CD4-positive, CD25-positive, alpha-beta regulatory T cell (primary cell): ENCODE results near the gene BTRC. TPM values are rescaled to one million over a fixed set of nuclear protein-coding genes. Genes with fewer than 3 reads are reported as not detected.

Experiments used
- ATAC-seq, 2 donors: fragments of 150-1000 bp; cut with Tn5 transposase; one replicate each; pipeline ENCODE4 v1.10.0; 2021; ENCODE audit warnings: low read depth in 2 of 2, moderate number of reproducible peaks in 2 of 2, moderate library complexity in 1 of 2
- DNase-seq, 3 donors: peaks; one replicate each; pipeline versions ENCODE4 v3.0.0 to v3.0.0-alpha.2; 2012 to 2022; ENCODE audit warnings: mixed read lengths in 1 of 3
- H3K27ac ChIP-seq: one replicate; pipeline ENCODE4 v1.7.0; 2013; ENCODE audit warnings: mild to moderate bottlenecking, low read length; ENCODE audit not compliant: insufficient read depth, poor library complexity, severe bottlenecking
- H3K27me3 ChIP-seq: one replicate; pipeline ENCODE4 v1.7.0; 2013; ENCODE audit warnings: low read length; ENCODE audit not compliant: control insufficient read depth, insufficient read depth
- H3K36me3 ChIP-seq: one replicate; pipeline ENCODE4 v1.7.0; 2013; ENCODE audit warnings: mild to moderate bottlenecking, low read length, moderate library complexity; ENCODE audit not compliant: control insufficient read depth, insufficient read depth
- H3K4me1 ChIP-seq: 2 replicates; pipeline ENCODE4 v1.7.0; 2013; ENCODE audit warnings: mild to moderate bottlenecking, low read length; ENCODE audit not compliant: insufficient read depth, control insufficient read depth, poor library complexity, severe bottlenecking
- H3K4me3 ChIP-seq: one replicate; pipeline ENCODE4 v1.7.0; 2013; ENCODE audit warnings: low read depth, mild to moderate bottlenecking, low read length, moderate library complexity
- H3K9me3 ChIP-seq, 2 experiments: 1 replicate in 1 of 2; 2 replicates in 1 of 2; pipeline ENCODE4 v1.7.0; 2013; ENCODE audit warnings: low read length in 2 of 2, mild to moderate bottlenecking in 1 of 2, moderate library complexity in 1 of 2; ENCODE audit not compliant: control insufficient read depth in 2 of 2
- H3K27ac Mint-ChIP-seq, 3 donors: one replicate each; pipeline ENCODE4 v1.8.0; 2020 to 2022; ENCODE audit warnings: mild to moderate bottlenecking in 3 of 3, mixed read lengths in 3 of 3, moderate library complexity in 2 of 3
- H3K27me3 Mint-ChIP-seq: one replicate; pipeline ENCODE4 v1.8.0; 2022; ENCODE audit warnings: mild to moderate bottlenecking, mixed read lengths
- H3K36me3 Mint-ChIP-seq: one replicate; pipeline ENCODE4 v1.8.0; 2020; ENCODE audit warnings: mixed read lengths
- H3K4me1 Mint-ChIP-seq, 4 donors: one replicate each; pipeline ENCODE4 v1.8.0; 2020 to 2022; ENCODE audit warnings: mixed read lengths in 4 of 4, mild to moderate bottlenecking in 1 of 4
- H3K4me3 Mint-ChIP-seq, 4 donors: one replicate each; pipeline ENCODE4 v1.8.0; 2020 to 2022; ENCODE audit warnings: mild to moderate bottlenecking in 4 of 4, mixed read lengths in 4 of 4, moderate library complexity in 3 of 4
- H3K9me3 Mint-ChIP-seq, 7 donors: one replicate each; pipeline ENCODE4 v1.8.0; 2020 to 2022; ENCODE audit warnings: mixed read lengths in 7 of 7, mild to moderate bottlenecking in 3 of 7, moderate library complexity in 2 of 7
- polyA plus RNA-seq, 4 donors: library from polyadenylated mRNA; unstranded; fragments of 300-500 nt; fragmentation: Illumina TruSeq; gene quantifications; one replicate each; pipeline ENCODE4 v1.2.3, GENCODE V29; 2021
- total RNA-seq: library from RNA; stranded (reverse); gene quantifications from one replicate; pipeline ENCODE4 v1.2.3, GENCODE V29; 2022

The BTRC gene
- total and polyA plus RNA-seq, 5 donors from 2014 or later = 6.1 to 17.8 (median 8.9) TPM

- Histone ChIP-seq H3K27me3 (no peaks in the 10 kb centered on the region), H3K36me3 (no peaks in the 10 kb centered on the region), H3K9me3 (no peaks in the 10 kb centered on the region), H3K27ac (no peak overlapping the region), H3K4me3 (no peak overlapping the region), H3K4me1 (no peaks in the 10 kb centered on the region)
- ATAC-seq (no peak), DNase-seq (no peak)
- no peak overlapping the region for H3K27ac Mint-ChIP-seq
- no peaks in the 10 kb centered on the region for H3K27me3 Mint-ChIP-seq
- H3K4me3 Mint-ChIP-seq = no peak overlapping the region
- H3K9me3 Mint-ChIP-seq = no peaks in the 10 kb centered on the region
- H3K36me3 Mint-ChIP-seq = no peaks in the 10 kb centered on the region
- H3K4me1 Mint-ChIP-seq = peaks cover 0 to 6% (median 2%) of the 10 kb centered on the region in 4 donors
Observed at GRCh38 chr10:101504438-101504837, 150.5 kb downstream of the BTRC start.

DNA sequence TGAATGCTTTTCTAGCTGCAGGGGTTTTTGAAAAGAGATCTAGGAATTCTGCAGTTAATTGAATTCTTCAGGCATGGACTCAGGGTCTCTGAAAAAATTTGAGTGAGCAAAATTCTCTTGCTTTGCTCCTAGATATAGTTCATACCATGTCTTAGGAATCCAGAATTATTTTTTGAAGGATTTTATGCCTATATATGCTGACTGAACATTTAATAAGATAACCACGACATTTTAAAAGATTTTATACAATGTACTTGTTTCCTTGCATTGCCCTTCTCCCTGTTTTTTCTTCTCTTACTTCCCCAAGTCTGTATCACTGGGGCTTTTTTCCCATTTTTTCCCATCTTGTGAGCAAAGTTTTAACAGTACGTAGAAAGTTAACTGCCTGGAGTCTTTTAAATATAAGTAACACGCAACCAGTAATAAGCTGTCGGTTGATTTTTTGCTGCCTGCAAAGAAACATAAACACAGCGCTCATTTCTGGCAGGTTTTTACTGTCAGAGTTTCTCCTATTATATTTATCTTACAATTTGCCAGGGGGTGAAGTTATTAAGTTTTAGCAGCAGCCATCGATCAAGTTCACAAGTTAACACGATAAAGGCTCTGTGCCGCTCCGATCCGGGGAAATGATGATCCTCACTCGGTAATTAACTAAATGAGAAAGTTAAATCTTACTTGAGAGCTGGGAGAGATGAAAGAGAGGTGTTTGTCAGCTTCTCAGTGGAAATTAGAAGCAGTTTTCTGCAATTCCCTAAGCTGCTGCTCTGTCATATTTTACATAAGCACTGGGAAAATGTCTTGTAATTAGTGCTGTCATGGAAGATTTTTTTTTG is 153.1 kb downstream of the BTRC start:
- Histone ChIP-seq H3K27me3 (no peaks in the 10 kb centered on the region), H3K27ac (no peak overlapping the region), H3K36me3 (no peaks in the 10 kb centered on the region), H3K4me3 (no peak overlapping the region), H3K4me1 (no peaks in the 10 kb centered on the region), H3K9me3 (no peaks in the 10 kb centered on the region)
- H3K27me3 Mint-ChIP-seq = no peaks in the 10 kb centered on the region
- no peak for ATAC-seq
- DNase-seq = no peak
- H3K4me1 Mint-ChIP-seq = peaks cover 0 to 6% (median 2%) of the 10 kb centered on the region in 4 donors
- no peak overlapping the region for H3K4me3 Mint-ChIP-seq
- H3K36me3 Mint-ChIP-seq = peaks cover 10% of the 10 kb centered on the region
- H3K9me3 Mint-ChIP-seq = no peaks in the 10 kb centered on the region
- H3K27ac Mint-ChIP-seq = no peak overlapping the region

DNA sequence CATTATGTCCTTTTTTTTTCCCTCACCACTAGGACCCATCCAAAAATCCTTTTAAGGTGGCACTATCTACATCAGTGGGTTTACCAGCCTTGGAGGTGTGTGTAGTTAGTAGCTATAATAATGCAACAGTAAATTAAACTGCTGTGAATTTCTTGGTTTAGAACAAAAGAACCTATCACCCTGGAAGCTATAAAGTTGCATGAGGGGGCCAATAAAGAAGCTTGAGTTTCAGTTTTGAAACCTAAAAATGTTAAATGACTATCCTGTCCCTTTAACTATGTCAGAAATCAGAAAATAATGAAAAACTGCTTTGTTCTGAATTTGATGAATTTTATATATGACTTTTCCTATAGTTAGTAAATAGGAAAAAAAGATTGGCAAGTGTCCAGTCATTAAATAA is 153.9 kb downstream of the BTRC start:
- Histone ChIP-seq H3K27me3 (no peaks in the 10 kb centered on the region), H3K9me3 (no peaks in the 10 kb centered on the region), H3K4me1 (no peaks in the 10 kb centered on the region), H3K4me3 (no peak overlapping the region), H3K27ac (no peak overlapping the region), H3K36me3 (no peaks in the 10 kb centered on the region)
- Mint-ChIP-seq H3K27ac (no peak overlapping the region), H3K4me3 (no peak overlapping the region), H3K36me3 (peaks cover 13% of the 10 kb centered on the region), H3K4me1 (peaks cover 0 to 6% (median under 1%) of the 10 kb centered on the region in 4 donors), H3K27me3 (no peaks in the 10 kb centered on the region), H3K9me3 (peaks cover 0 to 2% (median 0%) of the 10 kb centered on the region in 7 donors)
- no peak for DNase-seq
- ATAC-seq = no peak

GRCh38 chr10:101511938-101512337 is 158.0 kb downstream of the BTRC start:
- H3K27ac Mint-ChIP-seq = no peak overlapping the region
- Histone ChIP-seq H3K27ac (no peak overlapping the region), H3K4me1 (no peaks in the 10 kb centered on the region), H3K36me3 (no peaks in the 10 kb centered on the region), H3K4me3 (no peak overlapping the region), H3K27me3 (no peaks in the 10 kb centered on the region), H3K9me3 (no peaks in the 10 kb centered on the region)
- H3K27me3 Mint-ChIP-seq = no peaks in the 10 kb centered on the region
- peaks cover 0 to 3% (median 0%) of the 10 kb centered on the region in 7 donors for H3K9me3 Mint-ChIP-seq
- DNase-seq (no peak), ATAC-seq (no peak)
- H3K36me3 Mint-ChIP-seq = peaks cover 13% of the 10 kb centered on the region
- no peak overlapping the region for H3K4me3 Mint-ChIP-seq
- H3K4me1 Mint-ChIP-seq = peaks cover 0 to 6% (median under 1%) of the 10 kb centered on the region in 4 donors

DNA sequence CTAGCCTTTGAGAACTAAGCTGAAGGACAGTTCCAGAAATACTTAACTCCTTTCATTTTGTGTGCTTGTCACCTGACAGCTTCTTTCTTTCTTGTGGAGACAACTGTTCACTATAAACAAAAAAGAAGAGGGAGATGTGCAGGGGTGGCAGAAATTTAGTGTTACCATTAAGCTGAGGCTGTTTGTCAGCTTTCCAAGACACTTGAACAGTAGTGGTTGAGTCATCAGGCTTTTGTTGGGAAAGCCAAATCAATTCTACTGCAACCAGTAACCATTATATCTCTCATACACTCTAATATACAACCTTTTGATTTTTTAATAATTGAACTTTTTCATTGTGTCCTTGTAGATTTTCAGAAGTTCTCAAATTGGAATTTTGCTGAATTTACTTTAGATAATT is 158.8 kb downstream of the BTRC start:
- DNase-seq = no peak
- H3K27me3 ChIP-seq = no peaks in the 10 kb centered on the region
- H3K27ac ChIP-seq = no peak overlapping the region
- no peak for ATAC-seq
- Mint-ChIP-seq H3K4me3 (no peak overlapping the region), H3K27ac (no peak overlapping the region), H3K4me1 (no peaks in the 10 kb centered on the region), H3K9me3 (peaks cover 0 to 3% (median 0%) of the 10 kb centered on the region in 7 donors), H3K27me3 (no peaks in the 10 kb centered on the region), H3K36me3 (peaks cover 13% of the 10 kb centered on the region)
- H3K36me3 ChIP-seq = no peaks in the 10 kb centered on the region
- H3K9me3 ChIP-seq = no peaks in the 10 kb centered on the region
- no peaks in the 10 kb centered on the region for H3K4me1 ChIP-seq
- H3K4me3 ChIP-seq = no peak overlapping the region

- no peak overlapping the region for H3K27ac ChIP-seq
- ATAC-seq = no peak
- no peak overlapping the region for H3K4me3 ChIP-seq
- H3K4me1 ChIP-seq = no peaks in the 10 kb centered on the region
- H3K9me3 ChIP-seq = no peaks in the 10 kb centered on the region
- no peaks in the 10 kb centered on the region for H3K27me3 ChIP-seq
- no peaks in the 10 kb centered on the region for H3K36me3 ChIP-seq
- no peak for DNase-seq
- peaks cover 13% of the 10 kb centered on the region for H3K36me3 Mint-ChIP-seq
- no peak overlapping the region for H3K27ac Mint-ChIP-seq
- no peak overlapping the region for H3K4me3 Mint-ChIP-seq
- peaks cover 0 to 3% (median 0%) of the 10 kb centered on the region in 7 donors for H3K9me3 Mint-ChIP-seq
- no peaks in the 10 kb centered on the region for H3K4me1 Mint-ChIP-seq
- no peaks in the 10 kb centered on the region for H3K27me3 Mint-ChIP-seq
Observed at GRCh38 chr10:101513733-101514132, 159.8 kb downstream of the BTRC start.

GRCh38 chr10:101525848-101526247 is 171.9 kb downstream of the BTRC start:
- no peak overlapping the region for H3K27ac ChIP-seq
- H3K27me3 ChIP-seq = no peaks in the 10 kb centered on the region
- H3K27ac Mint-ChIP-seq = peak overlapping the region in 1 of 3 donors; percentile 38
- no peak overlapping the region for H3K4me3 ChIP-seq
- no peaks in the 10 kb centered on the region for H3K27me3 Mint-ChIP-seq
- H3K36me3 Mint-ChIP-seq = peaks cover 19% of the 10 kb centered on the region
- H3K9me3 Mint-ChIP-seq = no peaks in the 10 kb centered on the region
- no peaks in the 10 kb centered on the region for H3K4me1 Mint-ChIP-seq
- DNase-seq = no peak
- no peaks in the 10 kb centered on the region for H3K4me1 ChIP-seq
- H3K4me3 Mint-ChIP-seq = no peak overlapping the region
- peaks cover 18% of the 10 kb centered on the region for H3K36me3 ChIP-seq
- no peaks in the 10 kb centered on the region for H3K9me3 ChIP-seq
- no peak for ATAC-seq

DNA sequence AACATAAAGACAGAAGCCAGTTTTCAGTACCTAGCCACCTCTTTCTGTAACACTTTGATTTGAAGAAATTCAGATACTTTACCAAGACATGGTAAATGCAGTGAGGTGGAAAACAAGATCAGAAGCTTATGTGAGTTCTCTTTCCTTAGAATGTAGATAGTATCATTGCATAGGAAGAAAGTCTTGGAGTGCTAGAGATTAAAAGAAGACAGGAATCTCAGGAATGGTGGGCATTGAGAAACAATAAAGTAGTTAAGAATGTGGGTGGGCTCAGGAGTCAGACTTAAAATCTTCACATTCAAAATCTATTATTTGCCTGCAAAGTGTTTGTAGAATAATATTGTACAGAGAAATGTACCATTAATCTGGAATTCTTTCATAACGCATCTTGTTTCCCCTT is 175.2 kb downstream of the BTRC start:
- Histone ChIP-seq H3K36me3 (peaks cover 29% of the 10 kb centered on the region), H3K9me3 (no peaks in the 10 kb centered on the region), H3K4me3 (no peak overlapping the region), H3K4me1 (no peaks in the 10 kb centered on the region), H3K27me3 (no peaks in the 10 kb centered on the region), H3K27ac (no peak overlapping the region)
- Mint-ChIP-seq H3K27ac (no peak overlapping the region), H3K4me1 (peaks cover 0 to 2% (median 0%) of the 10 kb centered on the region in 4 donors), H3K36me3 (peaks cover 32% of the 10 kb centered on the region), H3K4me3 (no peak overlapping the region), H3K27me3 (no peaks in the 10 kb centered on the region), H3K9me3 (no peaks in the 10 kb centered on the region)
- no peak for DNase-seq
- ATAC-seq = no peak
